ENCODE measurements around the gene ADK.

DNA sequence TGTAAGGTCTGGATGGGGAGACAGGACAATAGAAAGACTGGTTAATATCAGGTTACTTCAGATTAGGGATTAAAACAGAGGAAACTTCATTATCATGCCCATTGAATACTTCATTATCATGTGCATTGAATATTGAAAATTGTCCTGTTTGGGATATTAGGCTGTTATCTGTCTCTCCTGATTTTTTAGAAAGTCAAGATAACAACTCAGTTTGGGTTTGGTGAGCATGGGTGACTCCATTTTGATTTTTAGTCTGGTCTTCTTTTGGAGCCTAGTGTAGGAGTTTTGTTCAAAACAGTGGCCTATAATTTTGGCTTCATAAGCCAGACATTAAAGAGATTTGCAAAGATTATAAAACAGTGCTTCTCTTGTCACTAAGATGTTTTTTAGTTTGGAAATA, 95.5 kb downstream of the ADK start:
- no peak for TF ChIP-seq CTCF (IDR thresholded peaks at IDR 0.05; ENCODE audit: insufficient read depth, low read depth, low read length)
- TF ChIP-seq EZH2 (IDR thresholded peaks at IDR 0.05; ENCODE audit: insufficient read depth, low read length), result no peak
